Keratinocyte (primary cell): ENCODE results near the gene ADSS2. TPM values are rescaled to one million over a fixed set of nuclear protein-coding genes. Genes with fewer than 3 reads are reported as not detected.

Experiments
- DNase-seq: peaks from one replicate; pipeline ENCODE4 v3.0.0-alpha.2; 2011; ENCODE audit warnings: low read depth, missing footprints, low spot score
- FAIRE-seq: peaks from 2 replicates; lab custom pipeline; 2011; peaks lifted over from hg19 to GRCh38; lab: Jason Lieb, UNC
- H2AFZ ChIP-seq: 2 replicates; pipeline ENCODE4 v1.6.0; 2012; ENCODE audit warnings: low read length, control low read depth, inconsistent platforms; ENCODE audit not compliant: control insufficient read depth
- H3K27ac ChIP-seq: 2 replicates; pipeline ENCODE4 v1.5.1; 2011; ENCODE audit warnings: low read length; ENCODE audit not compliant: control insufficient read depth, insufficient read depth
- H3K27me3 ChIP-seq: 3 replicates; pipeline ENCODE4 v1.6.0; 2011; ENCODE audit warnings: low read length; ENCODE audit not compliant: control insufficient read depth, insufficient read depth; ENCODE audit errors: extremely low read depth
- H3K36me3 ChIP-seq, 2 experiments: 2 replicates in 1 of 2; 3 replicates in 1 of 2; pipeline ENCODE4 v1.5.1; 2011; ENCODE audit warnings: low read length in 2 of 2, mild to moderate bottlenecking in 1 of 2; ENCODE audit not compliant: control insufficient read depth in 2 of 2, insufficient read depth in 2 of 2; ENCODE audit errors: extremely low read depth in 1 of 2
- H3K4me1 ChIP-seq: 3 replicates; pipeline ENCODE4 v1.5.1; 2011; ENCODE audit warnings: low read length; ENCODE audit not compliant: control insufficient read depth, insufficient read depth; ENCODE audit errors: extremely low read depth
- H3K4me2 ChIP-seq: 3 replicates; pipeline ENCODE4 v1.6.0; 2011; ENCODE audit warnings: low read depth, low read length; ENCODE audit not compliant: control insufficient read depth, insufficient read depth; ENCODE audit errors: extremely low read depth
- H3K4me3 ChIP-seq, 3 experiments: fragments of 200-600 bp in 1 of 3; sonication (generic) in 1 of 3; 2 replicates in 2 of 3; 3 replicates in 1 of 3; pipeline ENCODE4 v1.5.1; 2011 to 2016; ENCODE audit warnings: low read length in 3 of 3, mild to moderate bottlenecking in 3 of 3, control low read depth in 2 of 3, inconsistent platforms in 1 of 3, low read depth in 1 of 3, mixed read lengths in 1 of 3, mixed run types in 1 of 3, moderate library complexity in 1 of 3; ENCODE audit not compliant: control insufficient read depth in 2 of 3, insufficient read depth in 2 of 3; ENCODE audit errors: extremely low read depth in 1 of 3
- H3K79me2 ChIP-seq: 2 replicates; pipeline ENCODE4 v1.6.0; 2012; ENCODE audit warnings: low read length; ENCODE audit not compliant: control insufficient read depth, insufficient read depth
- H3K9ac ChIP-seq: 3 replicates; pipeline ENCODE4 v1.6.0; 2011; ENCODE audit warnings: low read length; ENCODE audit not compliant: control insufficient read depth, insufficient read depth; ENCODE audit errors: extremely low read depth
- H3K9me1 ChIP-seq: 3 replicates; pipeline ENCODE4 v1.6.0; 2011; ENCODE audit warnings: low read length; ENCODE audit not compliant: control insufficient read depth, insufficient read depth; ENCODE audit errors: extremely low read depth
- H3K9me3 ChIP-seq: 2 replicates; pipeline ENCODE4 v1.5.1; 2012; ENCODE audit warnings: low read depth, low read length; ENCODE audit not compliant: control insufficient read depth
- H4K20me1 ChIP-seq: 3 replicates; pipeline ENCODE4 v1.6.0; 2011; ENCODE audit warnings: low read length; ENCODE audit not compliant: control insufficient read depth, insufficient read depth; ENCODE audit errors: extremely low read depth
- EZH2 ChIP-seq: IDR thresholded peaks from one replicate; pipeline ENCODE4 v1.6.1; 2012; ENCODE audit warnings: inconsistent platforms, mild to moderate bottlenecking, low read length, moderate library complexity
- dilution Hi-C: fragments of 300-500 bp; cut with MboI; formaldehyde crosslinking; loops from one replicate; pipeline ENCODE4 v1.7.0; 2020; ENCODE audit warnings: low sequenced_read_pairs; ENCODE audit not compliant: extremely low pct_ligation_motif_present
- polyA plus RNA-seq, 5 experiments: library from polyadenylated mRNA; depleted of rRNA in 3 of 5; stranded (reverse) in 3 of 5; stranded (forward) in 1 of 5; unstranded in 1 of 5; fragments of >200 nt; gene quantifications; 1 replicate in 1 of 5; 2 replicates in 3 of 5; 3 replicates in 1 of 5; pipeline versions ENCODE4 v1.2.1 to v1.2.3, GENCODE V29; 2011 to 2012; ENCODE audit warnings: missing spikeins in 2 of 5, low read depth in 1 of 5, low replicate concordance in 1 of 5
- TF ChIP-seq, protein P1 (sequence below), 3 experiments: IDR thresholded peaks in 1 of 3; conservative IDR thresholded peaks in 1 of 3; optimal IDR thresholded peaks in 1 of 3; 2 replicates in 2 of 3; 3 replicates in 1 of 3; pipeline versions ENCODE3 to v1.5.1; 2011; ENCODE audit warnings: low read length in 3 of 3, mild to moderate bottlenecking in 3 of 3, moderate library complexity in 2 of 3, control low read depth in 1 of 3, inconsistent platforms in 1 of 3; ENCODE audit not compliant: insufficient read depth in 2 of 3; ENCODE audit errors: extremely low read depth in 1 of 3

The ADSS2 gene
- polyA plus RNA-seq, 1 donor (not counting 4 experiments of a cell fraction or from before 2014, with no cell fraction given) = 53.5 TPM

DNA sequence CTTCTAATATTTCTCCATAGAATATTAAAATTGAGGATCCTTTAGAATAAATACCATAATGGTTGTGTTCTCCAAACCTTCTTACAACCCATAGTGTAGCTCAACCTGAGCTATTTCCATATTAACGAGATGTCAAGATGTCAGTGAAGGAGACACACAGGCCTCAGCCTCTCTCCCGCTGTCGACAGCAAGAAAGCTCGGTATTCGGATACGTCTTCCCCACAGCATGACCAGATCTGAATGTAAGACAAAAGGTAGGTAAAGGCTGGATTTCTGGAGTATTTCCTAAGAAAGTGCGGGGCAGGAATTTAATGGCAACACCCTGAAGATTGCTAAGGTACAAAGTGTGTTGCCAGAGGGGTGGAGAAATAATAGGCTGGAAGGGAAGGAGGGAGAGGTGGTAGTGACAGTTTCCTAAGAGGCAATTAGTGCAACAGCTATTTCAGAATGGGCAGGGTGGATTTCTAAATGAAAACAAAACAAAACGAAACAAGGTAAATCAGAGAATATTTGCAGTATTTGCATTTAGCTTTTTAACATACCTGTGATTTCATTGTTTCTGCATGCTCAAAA is 1.7 kb downstream of the ADSS2 start:
- H3K9ac ChIP-seq = peak overlapping the region; percentile 94
- TF ChIP-seq, protein P1, sequence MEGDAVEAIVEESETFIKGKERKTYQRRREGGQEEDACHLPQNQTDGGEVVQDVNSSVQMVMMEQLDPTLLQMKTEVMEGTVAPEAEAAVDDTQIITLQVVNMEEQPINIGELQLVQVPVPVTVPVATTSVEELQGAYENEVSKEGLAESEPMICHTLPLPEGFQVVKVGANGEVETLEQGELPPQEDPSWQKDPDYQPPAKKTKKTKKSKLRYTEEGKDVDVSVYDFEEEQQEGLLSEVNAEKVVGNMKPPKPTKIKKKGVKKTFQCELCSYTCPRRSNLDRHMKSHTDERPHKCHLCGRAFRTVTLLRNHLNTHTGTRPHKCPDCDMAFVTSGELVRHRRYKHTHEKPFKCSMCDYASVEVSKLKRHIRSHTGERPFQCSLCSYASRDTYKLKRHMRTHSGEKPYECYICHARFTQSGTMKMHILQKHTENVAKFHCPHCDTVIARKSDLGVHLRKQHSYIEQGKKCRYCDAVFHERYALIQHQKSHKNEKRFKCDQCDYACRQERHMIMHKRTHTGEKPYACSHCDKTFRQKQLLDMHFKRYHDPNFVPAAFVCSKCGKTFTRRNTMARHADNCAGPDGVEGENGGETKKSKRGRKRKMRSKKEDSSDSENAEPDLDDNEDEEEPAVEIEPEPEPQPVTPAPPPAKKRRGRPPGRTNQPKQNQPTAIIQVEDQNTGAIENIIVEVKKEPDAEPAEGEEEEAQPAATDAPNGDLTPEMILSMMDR (optimal IDR thresholded peaks at IDR 0.05 in 1 of 3, IDR thresholded peaks at IDR 0.05 in 1 of 3, conservative IDR thresholded peaks at IDR 0.05 in 1 of 3; ENCODE audit: extremely low read depth in 1 of 3, insufficient read depth in 2 of 3, low read length in 3 of 3) = no peak
- no peak for TF ChIP-seq EZH2
- H3K4me1 ChIP-seq = peaks cover 28% of the 10 kb centered on the region
- H3K9me1 ChIP-seq = no peaks in the 10 kb centered on the region
- peaks cover 63% of the 10 kb centered on the region for H3K79me2 ChIP-seq
- peak overlapping the region; percentile 97 for H3K4me2 ChIP-seq
- DNase-seq = no peak
- dilution Hi-C loops = no loop called here
- FAIRE-seq = no peak
- H4K20me1 ChIP-seq = peaks cover 5% of the 10 kb centered on the region
- H3K27me3 ChIP-seq = no peaks in the 10 kb centered on the region
- peak overlapping the region in 2 of 3 experiments; percentile 92 to 97 for H3K4me3 ChIP-seq
- peaks cover 2 to 7% of the 10 kb centered on the region in 2 experiments for H3K36me3 ChIP-seq
- no peaks in the 10 kb centered on the region for H3K9me3 ChIP-seq
- H2AFZ ChIP-seq = no peak overlapping the region
- peak overlapping the region; percentile 90 for H3K27ac ChIP-seq

DNA sequence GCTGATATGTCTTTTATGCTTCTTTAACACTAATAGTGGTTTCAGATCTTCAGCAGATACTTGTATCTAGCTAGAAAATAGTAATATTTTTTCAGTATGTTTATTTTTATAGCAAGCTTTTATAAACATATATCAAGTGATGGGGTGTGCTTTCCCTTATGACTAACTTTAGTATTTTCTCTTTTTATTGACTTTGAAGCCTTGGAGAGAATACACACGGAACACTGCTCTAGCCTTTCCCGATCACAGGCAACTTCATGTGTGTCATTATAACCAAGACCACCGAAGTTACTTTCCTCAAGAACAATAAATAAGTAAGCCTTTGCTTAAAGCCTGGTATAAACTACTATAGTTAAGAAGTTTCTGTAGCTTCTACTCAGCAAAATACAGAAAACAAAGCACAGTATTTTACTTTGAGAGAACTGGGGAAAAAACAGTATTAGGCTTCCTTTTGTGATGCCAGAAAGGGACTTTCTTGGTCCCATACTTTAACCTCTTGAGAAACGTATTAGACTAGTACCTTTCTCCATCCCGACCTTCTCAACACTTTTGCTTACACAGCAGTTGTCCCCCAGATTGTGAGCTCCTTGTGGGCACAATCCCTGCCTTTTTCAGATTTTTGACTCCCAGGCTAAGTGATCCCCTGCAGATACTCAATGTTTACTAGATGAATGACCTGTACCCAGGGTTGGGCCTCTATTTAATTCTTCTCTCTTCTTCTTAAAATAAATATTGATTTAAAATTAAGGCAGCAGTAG is 3.3 kb downstream of the ADSS2 start:
- H3K79me2 ChIP-seq = peaks cover 74% of the 10 kb centered on the region
- DNase-seq (no peak), FAIRE-seq (no peak)
- H4K20me1 ChIP-seq = peaks cover 5% of the 10 kb centered on the region
- H3K36me3 ChIP-seq = peaks cover 2 to 7% of the 10 kb centered on the region in 2 experiments
- no peak overlapping the region for H3K4me2 ChIP-seq
- H3K27me3 ChIP-seq = no peaks in the 10 kb centered on the region
- H3K9me3 ChIP-seq = no peaks in the 10 kb centered on the region
- H3K9me1 ChIP-seq = no peaks in the 10 kb centered on the region
- no peak overlapping the region for H3K9ac ChIP-seq
- H3K27ac ChIP-seq = no peak overlapping the region
- no peak overlapping the region for H2AFZ ChIP-seq
- peaks cover 32% of the 10 kb centered on the region for H3K4me1 ChIP-seq
- dilution Hi-C loops = no loop called here
- TF ChIP-seq, protein P1 (optimal IDR thresholded peaks at IDR 0.05 in 1 of 3, IDR thresholded peaks at IDR 0.05 in 1 of 3, conservative IDR thresholded peaks at IDR 0.05 in 1 of 3; ENCODE audit: extremely low read depth in 1 of 3, insufficient read depth in 2 of 3, low read length in 3 of 3) = no peak
- no peak for TF ChIP-seq EZH2
- H3K4me3 ChIP-seq = no peak overlapping the region
